Ammon's horn (tissue), 1 donor: ENCODE measurements around the gene FRMD4A.

ENCODE experiments used
- DNase-seq: peaks from one replicate; pipeline ENCODE4 v3.0.0-alpha.2; 2016; ENCODE audit warnings: low spot score

FRMD4A gene

DNA sequence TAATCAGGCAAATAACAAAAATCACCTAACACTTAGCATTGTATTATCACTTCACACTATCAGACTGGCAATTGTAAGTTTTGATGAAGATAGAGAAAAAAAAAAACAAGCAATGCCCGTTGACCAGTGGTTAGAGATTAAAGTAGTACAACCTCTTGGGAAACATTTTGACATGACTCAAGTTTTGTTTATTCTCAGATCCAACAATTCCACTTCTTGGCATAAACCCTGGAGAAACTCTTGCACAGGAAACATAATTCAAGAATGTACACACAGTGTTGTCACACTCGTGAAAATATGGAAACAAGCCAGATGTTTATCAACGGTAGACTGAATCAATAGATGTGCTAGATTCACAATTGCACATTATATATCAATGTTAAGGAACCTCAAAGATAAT is 37.2 kb downstream of the FRMD4A start:
- DNase-seq, result no peak

DNA sequence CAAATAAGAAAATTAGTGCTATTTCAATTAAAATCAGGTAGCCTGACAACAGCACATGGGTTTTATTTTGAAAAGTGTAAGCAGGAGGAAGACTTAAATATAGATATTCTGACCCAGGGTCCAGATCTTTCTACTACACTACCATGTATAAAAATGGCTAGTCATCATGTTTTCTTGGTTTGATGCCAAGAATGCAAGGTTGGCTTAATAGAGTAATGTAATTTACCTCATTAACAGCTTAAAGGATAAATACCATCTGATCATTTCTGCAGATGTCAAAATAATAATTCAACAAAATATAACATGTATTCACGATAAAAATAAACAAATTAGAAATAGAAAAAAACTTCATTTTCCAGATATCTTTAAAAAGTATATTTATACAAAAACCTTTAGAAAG is 39.4 kb downstream of the FRMD4A start:
- no peak for DNase-seq

DNA sequence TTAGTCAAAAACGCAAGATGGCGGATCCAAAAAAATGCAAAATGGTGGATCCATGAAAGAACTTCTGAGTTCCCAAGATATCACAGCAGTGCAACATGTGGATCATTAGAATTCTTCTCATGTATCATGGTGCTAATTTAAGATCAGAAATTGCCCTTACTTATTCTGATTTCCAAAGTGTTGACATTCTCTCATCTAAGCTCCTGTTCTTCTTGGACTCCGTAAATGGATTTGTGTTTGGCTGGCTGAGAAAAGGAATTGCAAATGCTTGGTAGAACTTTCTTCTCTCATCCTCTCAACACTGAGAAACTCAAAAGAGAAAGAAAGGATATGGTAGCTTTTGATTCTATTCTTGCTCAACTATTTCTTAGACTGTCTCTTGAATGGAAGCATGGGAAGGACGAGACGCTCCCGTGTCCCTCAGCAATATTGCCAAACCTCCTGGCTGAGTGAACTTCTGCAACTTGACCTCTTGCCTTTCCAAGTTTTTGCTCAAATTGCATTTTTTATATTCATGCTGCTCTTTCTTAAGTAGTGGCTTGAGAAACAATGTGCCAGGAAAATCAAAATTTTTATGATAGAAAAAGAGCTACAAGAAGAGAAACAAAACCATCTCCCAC is 44.7 kb downstream of the FRMD4A start:
- no peak for DNase-seq

DNA sequence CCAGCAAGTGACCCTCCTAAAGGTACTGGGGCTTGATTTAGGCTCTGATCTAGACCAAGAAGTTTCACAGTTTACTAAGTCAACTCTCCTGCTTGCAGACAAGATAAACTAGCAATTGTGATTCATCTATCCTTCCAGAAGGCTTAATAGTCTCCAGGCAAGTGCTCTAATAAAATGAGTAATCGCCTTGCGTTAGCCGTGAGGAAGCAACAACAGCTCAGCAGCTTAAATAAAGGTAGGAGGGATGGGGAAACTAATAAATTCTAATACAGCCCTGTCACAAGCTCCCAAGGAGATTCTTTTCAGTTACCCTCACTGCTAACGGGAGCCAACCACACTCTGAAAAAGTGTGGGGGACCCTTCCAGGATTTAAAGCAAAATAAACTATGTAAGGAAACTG is 48.4 kb downstream of the FRMD4A start:
- DNase-seq, result no peak

DNA sequence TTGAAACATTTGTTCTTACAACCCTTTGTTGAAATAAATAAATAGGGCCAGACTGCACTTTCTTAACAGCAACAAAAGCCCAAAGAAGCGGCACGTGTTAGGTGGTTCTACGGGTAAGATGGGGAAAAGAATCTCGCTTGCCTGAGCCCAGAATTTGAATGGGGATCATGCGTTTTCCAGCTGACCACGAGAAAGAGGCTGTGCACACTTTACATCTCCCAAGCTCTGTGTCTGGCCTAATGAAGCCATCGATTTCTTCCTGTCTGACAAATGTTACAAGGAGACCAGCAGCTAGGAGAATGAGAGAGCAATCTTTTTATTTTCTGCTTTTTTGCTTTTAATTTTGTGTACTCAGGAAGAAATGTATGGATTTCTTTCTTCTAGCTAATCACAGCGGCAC is 52.2 kb downstream of the FRMD4A start:
- no peak for DNase-seq

DNA sequence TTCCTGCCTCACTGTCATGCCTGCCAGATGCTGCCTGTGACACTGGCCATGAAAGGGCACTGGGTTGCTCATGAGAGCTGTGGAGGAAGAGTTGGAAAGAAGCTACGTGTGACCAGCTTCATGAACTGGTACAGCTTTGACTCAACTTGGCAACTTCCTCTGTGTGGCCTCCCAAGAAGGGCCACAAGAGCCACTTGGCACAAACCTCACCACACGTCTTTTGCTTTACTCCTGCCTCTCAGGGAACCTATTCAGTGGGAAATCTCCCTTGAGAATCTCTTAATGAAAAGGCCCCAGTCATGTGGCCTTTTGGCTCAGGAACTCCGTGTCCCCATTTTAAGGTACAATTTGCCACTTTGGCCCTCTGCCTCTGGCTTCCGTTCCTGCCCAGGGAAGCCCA is 54.5 kb downstream of the FRMD4A start:
- peak; percentile 59 for DNase-seq

DNA sequence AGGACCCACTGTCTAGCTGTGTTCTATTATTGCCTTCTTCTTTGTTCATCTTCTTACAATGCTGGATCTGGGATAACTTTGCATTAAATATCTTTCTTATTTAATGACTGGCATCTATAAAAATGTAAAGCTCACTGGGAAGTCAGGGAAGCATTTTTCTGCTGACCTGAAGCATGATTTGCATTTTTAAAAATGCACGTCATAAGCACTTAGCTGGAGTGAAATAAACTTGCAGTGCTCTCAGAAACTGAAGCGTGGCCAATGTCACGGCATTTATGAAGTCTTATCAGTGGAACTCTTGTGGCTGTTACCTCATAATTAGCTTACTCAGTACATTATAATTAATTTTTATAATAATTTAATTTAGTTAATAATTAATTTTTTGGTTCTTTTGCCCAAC is 59.1 kb downstream of the FRMD4A start:
- DNase-seq, result no peak

DNA sequence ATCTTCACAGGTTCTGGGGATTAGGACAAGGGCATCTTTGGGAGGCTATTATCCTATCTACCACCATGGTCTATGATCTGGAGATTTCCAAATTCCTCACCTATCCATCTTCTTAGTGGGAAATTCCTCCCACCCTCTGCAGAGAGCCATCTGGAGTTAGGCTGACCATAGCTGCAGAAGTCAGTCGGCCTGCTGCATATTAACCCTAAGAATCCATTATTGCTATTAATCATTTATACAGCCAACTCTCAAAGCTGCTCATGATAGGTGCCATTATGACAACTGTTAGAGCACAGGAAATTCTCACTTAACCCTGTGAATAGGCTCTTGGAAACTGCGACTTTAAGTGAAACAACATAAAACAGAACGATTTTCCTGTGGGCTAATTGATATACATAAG is 60.4 kb downstream of the FRMD4A start:
- DNase-seq, result no peak

DNA sequence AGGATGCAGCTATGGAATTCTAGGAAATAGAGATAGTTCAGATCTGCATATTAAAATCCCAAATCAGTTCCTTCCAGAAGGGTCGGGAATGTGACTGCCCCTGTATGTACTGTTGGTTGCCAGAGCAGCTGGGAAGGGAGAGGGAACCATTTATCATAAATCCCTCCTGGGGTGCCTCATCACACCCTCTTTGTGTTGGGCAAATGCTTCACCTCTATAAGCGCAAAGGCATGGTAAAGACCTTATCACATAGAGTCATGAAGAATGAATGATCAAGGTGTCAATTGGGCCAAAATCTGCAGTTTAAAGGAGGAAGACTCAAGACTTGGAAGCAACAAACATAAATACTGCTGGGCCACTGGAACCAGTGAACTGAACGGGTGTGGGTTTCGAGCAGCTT is 65.0 kb downstream of the FRMD4A start:
- no peak for DNase-seq

DNA sequence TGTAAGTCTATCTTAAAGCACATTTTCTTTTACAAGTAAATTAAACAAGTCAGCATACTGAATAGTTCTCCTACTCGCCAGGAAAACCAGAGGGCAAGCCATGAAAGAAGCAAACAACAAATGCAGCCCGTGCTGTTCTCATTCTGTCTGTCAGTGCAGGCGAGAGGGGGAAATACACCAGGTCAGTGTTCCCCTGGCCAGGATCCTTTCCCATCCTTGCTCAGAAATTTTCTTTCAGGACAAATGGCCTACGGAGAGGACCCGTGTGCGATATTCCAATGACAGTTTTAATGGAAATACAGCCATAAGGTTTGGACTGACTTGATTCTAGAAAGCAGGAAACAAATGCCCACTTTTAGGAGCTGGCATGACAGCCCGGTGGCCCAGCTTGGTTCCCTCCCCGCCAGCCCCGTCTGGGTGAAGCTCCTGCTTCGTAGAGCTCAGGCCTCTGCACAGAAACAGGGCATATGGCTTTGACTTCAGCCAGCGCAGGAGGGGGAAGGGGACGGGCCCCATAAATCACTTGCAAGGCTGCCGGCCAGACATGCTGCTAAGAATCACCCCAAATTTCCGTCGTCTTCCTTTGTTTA is 67.8 kb downstream of the FRMD4A start:
- DNase-seq, result peak; percentile 29

DNA sequence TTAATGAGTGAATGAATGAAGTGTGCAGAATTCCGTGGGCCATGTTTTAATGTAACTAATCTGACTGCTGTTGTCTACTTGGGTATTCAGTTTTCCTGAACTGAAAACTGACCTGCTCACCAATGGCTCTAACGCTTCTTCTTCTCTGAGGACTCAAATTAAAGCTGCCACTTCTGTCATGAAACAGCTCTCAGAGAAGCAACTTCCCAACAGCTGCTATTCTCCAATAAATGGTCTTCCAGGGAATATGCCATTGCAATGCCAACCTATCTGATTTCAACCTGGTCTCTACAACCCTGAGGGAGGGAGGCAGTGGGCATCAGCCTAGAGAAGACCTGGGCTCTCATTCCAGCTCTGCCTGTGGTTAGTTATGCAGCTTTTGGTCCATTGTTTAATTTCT is 69.4 kb downstream of the FRMD4A start:
- DNase-seq, result no peak

DNA sequence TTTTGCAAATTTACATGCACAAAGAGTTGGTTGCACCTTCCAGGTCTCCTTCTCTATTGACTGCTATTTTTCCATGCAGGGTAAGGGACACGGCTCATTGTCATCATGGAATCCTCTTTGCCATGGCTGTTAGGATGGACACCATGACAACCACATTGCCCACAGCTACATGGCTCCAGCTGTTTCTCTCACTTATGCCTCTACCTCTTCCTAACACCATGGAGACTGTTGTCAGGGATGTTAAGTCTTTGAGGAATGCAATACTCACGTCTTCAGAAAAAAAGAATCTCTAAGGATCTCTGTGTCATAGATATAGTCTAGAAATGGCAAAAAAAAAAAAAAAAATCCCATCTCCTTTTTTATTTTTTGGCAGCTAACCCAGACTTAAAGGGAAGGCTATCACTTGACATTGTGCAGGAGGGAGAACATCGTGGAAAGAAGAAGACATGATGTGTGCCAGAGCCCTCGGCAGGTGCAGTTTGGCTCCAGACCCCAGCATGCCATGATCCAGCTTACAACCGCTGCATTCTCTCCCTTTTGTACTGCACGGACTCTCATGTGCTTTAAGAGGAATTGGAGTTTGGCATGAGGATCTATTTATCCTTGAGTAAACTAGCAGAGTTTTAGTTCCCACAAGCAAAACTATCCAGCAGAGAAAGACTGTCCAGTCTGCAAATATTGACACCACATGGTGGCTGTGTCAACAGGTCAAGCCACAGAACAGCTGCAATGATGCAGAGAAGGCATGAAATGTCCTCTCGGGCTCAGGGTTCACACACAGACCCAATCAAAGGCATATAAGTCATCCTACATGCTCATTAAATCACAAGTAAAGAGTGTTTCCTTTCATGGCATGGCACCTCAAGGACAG is 70.8 kb downstream of the FRMD4A start:
- no peak for DNase-seq

DNA sequence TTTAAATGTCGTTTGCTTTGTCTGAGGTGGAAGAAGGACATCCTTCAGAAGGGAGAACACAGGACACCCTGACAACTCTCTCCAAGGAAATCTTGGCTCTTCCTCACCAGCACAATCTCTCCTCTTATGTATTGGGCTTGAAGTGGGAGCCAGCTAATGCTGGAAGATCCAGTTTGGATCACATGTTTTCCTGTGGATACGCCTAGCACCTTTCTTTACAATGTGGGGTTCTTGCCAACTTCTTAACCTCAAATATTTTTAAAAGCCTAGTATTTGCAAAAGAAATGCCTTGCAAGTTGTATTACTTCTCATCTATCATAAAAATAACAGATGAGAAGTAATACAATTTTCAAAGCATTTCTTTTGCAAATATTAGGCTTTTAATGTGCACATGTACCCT is 76.4 kb downstream of the FRMD4A start:
- no peak for DNase-seq

DNA sequence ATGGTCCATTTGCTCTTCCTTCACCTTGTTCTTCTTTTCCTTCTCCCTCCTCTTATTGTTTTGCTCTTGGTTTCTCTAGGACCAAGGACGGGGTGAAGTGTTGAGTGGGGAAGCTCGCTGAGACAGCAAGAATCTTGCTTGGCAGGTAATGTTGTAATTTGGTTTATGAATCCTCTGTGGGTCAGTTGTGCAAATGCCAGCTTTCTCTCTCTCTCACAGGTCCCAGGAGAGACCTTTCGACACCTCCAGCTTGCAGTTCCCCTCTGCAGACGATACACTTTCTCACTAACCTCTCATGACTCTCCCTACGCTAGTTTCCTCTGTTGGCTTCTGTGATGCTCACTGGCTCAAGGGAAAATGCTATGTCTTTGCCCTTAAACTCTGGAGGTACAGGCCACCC is 77.0 kb downstream of the FRMD4A start:
- DNase-seq, result no peak

DNA sequence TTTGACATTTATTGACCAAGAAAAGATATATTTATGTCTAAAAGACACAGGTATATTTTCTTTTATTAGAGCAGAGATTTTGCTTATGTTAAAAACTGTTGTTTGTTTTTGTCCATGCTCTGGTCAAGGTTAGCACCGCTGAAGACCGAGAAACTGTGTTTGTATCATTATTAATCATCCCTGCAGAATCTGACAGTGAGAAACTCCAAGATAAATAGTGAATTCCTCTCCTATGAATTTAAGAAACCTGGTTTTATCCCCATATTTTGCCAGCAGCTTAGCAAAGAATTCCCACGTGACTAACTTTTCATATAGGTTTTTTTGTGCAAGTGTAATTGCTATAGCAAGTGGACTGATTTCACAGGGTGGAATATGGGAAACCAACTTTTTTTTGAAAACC is 77.6 kb downstream of the FRMD4A start:
- DNase-seq, result no peak

DNA sequence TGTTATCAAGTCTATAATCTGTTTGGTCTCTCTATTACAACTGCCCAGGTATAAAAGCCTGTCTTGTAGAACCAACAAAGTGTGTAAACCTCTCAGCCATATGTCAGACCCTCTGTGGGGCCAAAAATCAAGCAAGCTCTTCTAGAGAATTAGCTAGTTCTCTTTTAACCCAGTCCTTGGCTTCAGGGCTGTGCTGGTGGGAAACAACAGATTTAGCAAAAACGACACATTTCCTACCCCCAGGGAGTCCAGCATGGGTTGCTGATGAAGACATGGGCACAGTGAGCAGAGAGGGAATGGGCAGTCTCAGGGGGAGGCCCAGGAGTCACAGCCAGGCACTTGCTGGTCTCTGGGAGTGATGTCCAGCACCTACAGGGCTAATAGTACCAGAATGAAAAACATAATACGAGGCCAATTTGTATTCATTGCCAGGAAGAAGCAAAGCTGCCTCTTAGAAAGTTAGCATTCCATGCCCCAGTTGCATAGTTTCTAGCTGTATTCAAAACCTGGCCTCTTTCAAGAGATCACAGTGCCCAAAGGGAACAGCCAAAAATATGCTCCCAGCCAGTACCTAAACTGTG is 80.1 kb downstream of the FRMD4A start:
- DNase-seq, result peak; percentile 12

DNA sequence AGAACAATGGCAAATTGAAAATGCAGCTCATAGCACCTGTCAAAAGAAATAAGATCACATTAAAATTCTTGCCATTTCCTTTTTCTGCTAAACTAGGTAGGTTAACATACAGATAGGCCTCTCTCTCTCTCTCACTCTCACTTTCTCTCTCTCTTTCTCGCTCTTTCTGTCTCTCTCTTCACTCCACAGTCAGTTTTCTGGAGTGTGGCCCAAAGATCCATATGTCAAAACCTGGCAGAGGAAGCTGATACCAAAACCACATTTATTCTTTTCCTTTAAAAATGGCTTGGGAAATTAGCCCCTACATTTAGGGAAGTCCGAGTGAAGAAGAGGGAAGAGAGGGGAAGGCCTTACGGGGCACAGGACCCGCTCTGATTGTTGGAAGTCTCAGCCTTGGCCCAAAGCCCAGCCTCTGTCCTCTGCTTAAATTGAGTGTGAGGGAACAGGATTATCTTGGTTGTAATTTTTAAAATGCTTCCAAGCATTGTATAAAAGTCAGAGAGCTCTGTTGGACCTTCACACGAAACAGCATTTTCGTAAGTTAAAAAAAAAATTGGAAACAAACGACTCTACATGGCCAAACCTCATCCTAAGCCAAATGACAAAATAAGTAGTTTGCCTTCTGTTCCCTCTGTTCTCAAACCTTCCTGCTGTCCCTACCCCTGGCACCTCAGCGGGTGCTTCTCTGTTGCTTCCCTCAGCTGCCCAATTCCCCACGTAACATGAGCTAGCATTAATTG is 83.2 kb downstream of the FRMD4A start:
- DNase-seq, result peak; percentile 15

DNA sequence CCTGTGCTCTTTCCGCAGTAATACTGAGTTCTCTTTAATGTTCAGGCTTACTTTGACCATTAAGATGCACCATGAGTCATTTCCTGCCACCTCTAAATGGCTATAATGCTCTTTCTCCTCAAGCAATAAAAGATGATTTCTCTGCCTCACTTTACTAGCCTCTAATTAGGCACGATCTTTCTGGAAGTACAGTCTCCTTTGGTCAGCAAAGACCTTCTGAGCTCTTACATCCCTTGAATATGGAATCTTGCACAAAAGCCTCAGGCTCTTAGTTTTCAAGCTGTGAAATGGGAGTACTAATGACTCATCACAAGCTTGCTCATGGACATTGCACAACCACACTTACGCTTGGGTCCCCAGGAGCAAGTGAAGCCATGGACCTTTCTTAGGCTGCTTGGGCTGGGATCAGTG is 85.9 kb downstream of the FRMD4A start:
- no peak for DNase-seq

DNA sequence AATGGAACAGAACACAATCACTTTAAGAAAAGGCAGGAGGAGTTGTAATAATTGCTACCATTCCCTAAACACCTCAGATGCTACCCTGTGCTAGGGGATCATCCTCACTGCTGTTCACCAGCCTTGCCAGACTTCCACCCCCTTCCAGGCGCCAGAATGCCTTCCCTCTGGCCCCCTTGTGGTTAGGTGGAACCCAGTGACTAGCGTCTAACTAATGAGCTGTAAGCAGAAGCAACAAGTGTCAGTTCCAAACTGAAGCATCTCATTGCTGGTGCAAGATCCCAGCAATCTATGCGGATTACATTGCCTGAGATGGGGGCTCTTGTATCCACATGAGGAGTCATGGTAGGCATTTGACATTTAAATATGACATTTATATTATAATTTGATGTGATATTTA is 86.6 kb downstream of the FRMD4A start:
- DNase-seq, result no peak

DNA sequence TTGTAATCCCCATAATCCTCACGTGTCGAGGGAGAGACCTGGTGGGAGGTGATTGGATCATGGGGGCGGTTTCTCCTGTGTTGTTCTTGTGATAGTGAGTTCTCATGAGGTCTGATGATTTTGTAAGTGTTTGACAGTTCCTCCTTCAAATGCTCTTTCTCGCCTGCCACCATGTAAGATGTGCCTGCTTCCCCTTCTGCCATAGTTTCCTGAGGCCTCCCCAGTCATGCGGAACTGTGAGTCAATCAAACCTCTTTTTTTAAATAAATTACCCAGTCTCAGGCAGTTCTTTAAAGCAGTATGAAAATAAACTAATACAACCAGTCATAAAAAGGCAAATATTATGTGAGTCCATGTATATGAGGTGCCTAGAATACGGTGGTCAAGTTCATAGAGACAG is 87.5 kb downstream of the FRMD4A start:
- no peak for DNase-seq

DNA sequence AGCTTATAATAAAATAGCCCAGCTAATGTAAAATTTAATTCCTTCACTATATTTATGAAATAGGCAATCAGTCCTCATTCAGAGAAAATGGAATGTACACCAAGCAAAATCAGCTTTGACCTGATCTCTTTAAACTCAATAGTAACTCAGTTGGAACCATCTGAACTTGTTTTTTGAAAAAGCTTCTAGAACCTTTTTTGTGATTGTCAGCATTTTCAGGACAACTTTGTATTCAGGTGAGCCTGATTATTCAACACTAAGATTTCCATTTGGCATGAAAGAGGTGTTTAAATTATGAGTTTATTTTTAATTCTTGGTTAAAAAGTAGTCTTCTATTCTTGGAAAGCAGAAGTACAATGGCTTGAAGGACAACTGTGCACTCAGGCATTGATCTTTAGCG is 89.5 kb downstream of the FRMD4A start:
- no peak for DNase-seq
